GM12878 (cell line): Measurements from ENCODE around the gene ERMARD. TPM values are rescaled to one million over a fixed set of nuclear protein-coding genes. Genes with fewer than 3 reads are reported as not detected.

Experiments used
- ATAC-seq: fragments of 200-7000 bp; cut with Tn5 transposase; 3 replicates; pipeline ENCODE4 v1.9.1; 2020; ENCODE audit warnings: mild to moderate bottlenecking, moderate library complexity
- BruUV-seq: library from RNA; stranded (reverse); fragments of 400-500 nt; replicated peaks from 2 replicates; lab custom pipeline; 2021; lab: Mats Ljungman, UMichigan
- CTCF ChIA-PET: fragments of 300-600 bp; sonication (Branson Sonifier 250); formaldehyde crosslinking; extraction: SDS; loops from one replicate; lab custom pipeline; 2021; ENCODE audit warnings: inconsistent platforms; lab: Yijun Ruan, JAX
- POLR2A ChIA-PET: fragments of 350-600 bp; formaldehyde crosslinking; extraction: SDS; loops from one replicate; lab custom pipeline; 2021; ENCODE audit warnings: inconsistent platforms; lab: Charles Lee
- RAD21 ChIA-PET: fragments of 300-600 bp; sonication (Branson Sonifier 250); formaldehyde crosslinking; loops from one replicate; lab custom pipeline; 2023; ENCODE audit warnings: antibody characterized with exemption; ENCODE audit not compliant: unreplicated experiment; lab: Charles Lee
- SMC1A ChIA-PET: fragments of 300-600 bp; sonication (Branson Sonifier 250); formaldehyde crosslinking; loops from one replicate; lab custom pipeline; 2023; ENCODE audit not compliant: unreplicated experiment, uncharacterized antibody; lab: Charles Lee
- DNase-seq: peaks from one replicate; pipeline ENCODE4 v3.0.0-alpha.2; 2011; ENCODE audit warnings: low read depth, low spot score
- FAIRE-seq: peaks from 3 replicates; lab custom pipeline; 2011; peaks lifted over from hg19 to GRCh38; lab: Jason Lieb, UNC
- H2AFZ ChIP-seq: 2 replicates; pipeline ENCODE4 v1.6.0; 2011; ENCODE audit warnings: low read depth, low read length, control low read depth; ENCODE audit not compliant: control insufficient read depth
- H3K27ac ChIP-seq: 2 replicates; pipeline ENCODE4 v1.5.1; 2011; ENCODE audit warnings: control low read depth; ENCODE audit not compliant: control insufficient read depth, insufficient read depth
- H3K27me3 ChIP-seq, 2 experiments: replicated peaks in 1 of 2; 2 replicates each; pipeline versions ENCODE4 v1.6.0 to v1.6.1; 2011; ENCODE audit warnings: low read length in 1 of 2; ENCODE audit not compliant: control insufficient read depth in 2 of 2, insufficient read depth in 2 of 2
- H3K36me3 ChIP-seq, 2 experiments: 2 replicates each; pipeline ENCODE4 v1.5.1; 2011; ENCODE audit warnings: low read length in 1 of 2; ENCODE audit not compliant: control insufficient read depth in 2 of 2, insufficient read depth in 2 of 2
- H3K4me1 ChIP-seq: 2 replicates; pipeline ENCODE4 v1.6.1; 2011; ENCODE audit warnings: mild to moderate bottlenecking, low read length, moderate library complexity, mixed read lengths; ENCODE audit not compliant: control insufficient read depth, insufficient read depth
- H3K4me2 ChIP-seq: 2 replicates; pipeline ENCODE4 v1.6.0; 2011; ENCODE audit warnings: control low read depth; ENCODE audit not compliant: control insufficient read depth, insufficient read depth
- H3K4me3 ChIP-seq: fragments of 200-600 bp; sonication (generic); 2 replicates; pipeline ENCODE4 v1.5.1; 2016
- H3K79me2 ChIP-seq: 2 replicates; pipeline ENCODE4 v1.6.0; 2011; ENCODE audit warnings: low read length; ENCODE audit not compliant: control insufficient read depth, insufficient read depth
- H3K9ac ChIP-seq: 2 replicates; pipeline ENCODE4 v1.8.0; 2011; ENCODE audit warnings: low read length, control low read depth, mixed read lengths; ENCODE audit not compliant: control insufficient read depth, insufficient read depth
- H3K9me3 ChIP-seq: replicated peaks from 3 replicates; pipeline ENCODE4 v1.5.1; 2011; ENCODE audit warnings: mild to moderate bottlenecking, low read length; ENCODE audit not compliant: control insufficient read depth, insufficient read depth
- H4K20me1 ChIP-seq: 2 replicates; pipeline ENCODE4 v1.6.0; 2011; ENCODE audit not compliant: control insufficient read depth, insufficient read depth
- BCL11A ChIP-seq: IDR thresholded peaks from 2 replicates; pipeline ENCODE4 v1.6.1; 2011; ENCODE audit warnings: low read depth, low read length
- CHD2 ChIP-seq: IDR thresholded peaks from 2 replicates; pipeline ENCODE4 v1.6.1; 2011; ENCODE audit warnings: low read depth, low read length, improper control_type of control experiment, borderline replicate concordance
- E2F4 ChIP-seq: IDR thresholded peaks from 2 replicates; pipeline ENCODE4 v1.6.1; 2012; ENCODE audit warnings: low read depth, low read length, improper control_type of control experiment
- HDAC6 ChIP-seq: fragments of 200-600 bp; sonication (generic); IDR thresholded peaks from one replicate; pipeline ENCODE4 v1.8.0; 2017; ENCODE audit warnings: antibody characterized with exemption; ENCODE audit not compliant: unreplicated experiment
- IKZF2 ChIP-seq, 2 experiments: fragments of 450-650 bp; IDR thresholded peaks; 2 replicates each; pipeline ENCODE4 v1.6.1; 2017; ENCODE audit warnings: mild to moderate bottlenecking in 2 of 2, moderate library complexity in 2 of 2
- MEF2B ChIP-seq: fragments of 450-650 bp; IDR thresholded peaks from 2 replicates; pipeline ENCODE4 v1.6.1; 2018; ENCODE audit warnings: mild to moderate bottlenecking, moderate library complexity; ENCODE audit not compliant: partially characterized antibody, poor library complexity, severe bottlenecking
- NFIC ChIP-seq: IDR thresholded peaks from 2 replicates; pipeline ENCODE4 v1.6.1; 2012; ENCODE audit warnings: low read depth, mild to moderate bottlenecking, inconsistent platforms, low read length, moderate library complexity
- NRF1 ChIP-seq: conservative IDR thresholded peaks from 2 replicates; pipeline ENCODE4 v1.6.1; 2011; ENCODE audit warnings: mild to moderate bottlenecking, low read depth, low read length, improper control_type of control experiment
- POLR2AphosphoS2 ChIP-seq: IDR thresholded peaks from 2 replicates; pipeline ENCODE4 v1.6.1; 2011; ENCODE audit warnings: low read depth, mild to moderate bottlenecking, low read length, improper control_type of control experiment, moderate library complexity
- RFX5 ChIP-seq: IDR thresholded peaks from 2 replicates; pipeline ENCODE4 v1.6.1; 2011; ENCODE audit warnings: low read depth, low read length, improper control_type of control experiment
- SPI1 ChIP-seq: IDR thresholded peaks from 2 replicates; pipeline ENCODE4 v1.6.1; 2011; ENCODE audit warnings: low read depth, mild to moderate bottlenecking, low read length, moderate library complexity, borderline replicate concordance; ENCODE audit not compliant: insufficient read depth
- STAT1 ChIP-seq: fragments of 450-650 bp; conservative IDR thresholded peaks from 2 replicates; pipeline ENCODE4 v1.6.1; 2014; ENCODE audit warnings: antibody characterized with exemption, mild to moderate bottlenecking
- SUPT20H ChIP-seq: IDR thresholded peaks from 2 replicates; pipeline ENCODE4 v1.6.1; 2011; ENCODE audit warnings: low read depth, mild to moderate bottlenecking, low read length, moderate library complexity, borderline replicate concordance; ENCODE audit not compliant: control insufficient read depth
- TAF1 ChIP-seq: IDR thresholded peaks from 2 replicates; pipeline ENCODE4 v1.6.1; 2011; ENCODE audit warnings: mild to moderate bottlenecking, low read depth, low read length, borderline replicate concordance
- ZSCAN29 ChIP-seq: fragments of 450-650 bp; IDR thresholded peaks from 2 replicates; pipeline ENCODE4 v1.6.1; 2017; ENCODE audit warnings: mild to moderate bottlenecking, moderate library complexity
- WGBS: methylation state at CpG from one replicate; pipeline ENCODE4 v1.1.6; 2016; ENCODE audit warnings: low lambda C conversion rate; ENCODE audit not compliant: insufficient replicate concordance, insufficient coverage; ENCODE audit errors: missing lambda C conversion rate; 5-methylcytosine and 5-hydroxymethylcytosine counted together
- in situ Hi-C: fragments of 300-500 bp; cut with MboI; formaldehyde crosslinking; loops from 9 replicates; pipeline ENCODE4 v1.14.3; 2018; ENCODE audit warnings: mixed read lengths
- intact Hi-C: fragments of 100-400 bp; cut with micrococcal nuclease; formaldehyde crosslinking; loops from one replicate; pipeline ENCODE4 v1.14.2; 2022; ENCODE audit not compliant: unreplicated experiment
- polyA plus RNA-seq, 11 experiments: library from polyadenylated mRNA; depleted of rRNA in 4 of 11; unstranded in 6 of 11; stranded (reverse) in 5 of 11; fragments of >200 nt; fragmentation: Nextera tagmentation in 4 of 11; fragmentation: Illumina TruSeq in 1 of 11; extraction: Ambion mirVana in 4 of 11; extraction: Trizol in 1 of 11; gene quantifications; 1 replicate in 1 of 11; 2 replicates in 10 of 11; pipeline versions ENCODE4 v1.2.1 to v1.2.3, GENCODE V29; 2011 to 2016; ENCODE audit warnings: inconsistent platforms in 2 of 11, missing spikeins in 2 of 11, low read depth in 1 of 11
- total RNA-seq, 4 experiments: library from RNA; depleted of rRNA in 3 of 4; stranded (reverse); fragments of >200 nt in 3 of 4; fragmentation: Illumina TruSeq in 1 of 4; extraction: Trizol in 1 of 4; gene quantifications; 2 replicates each; pipeline versions ENCODE4 v1.2.1 to v1.2.3, GENCODE V29; 2013 to 2021
- TF ChIP-seq, protein P1 (sequence below): IDR thresholded peaks from 2 replicates; pipeline ENCODE4 v1.6.1; 2011; ENCODE audit warnings: low read depth, mild to moderate bottlenecking, low read length, moderate library complexity, borderline replicate concordance; ENCODE audit errors: extremely low read depth
- TF ChIP-seq, protein P2 (sequence below): fragments of 450-650 bp; IDR thresholded peaks from 2 replicates; pipeline ENCODE4 v1.6.1; 2018; ENCODE audit warnings: mild to moderate bottlenecking, low read depth, moderate library complexity; ENCODE audit not compliant: partially characterized antibody

The ERMARD gene
- total and polyA plus RNA-seq, 10 of the 15 experiments (the other 5 are each of a cell fraction or from before 2014, with no cell fraction given): 24.4 to 63.3 (median 34.1) TPM

- TF ChIP-seq NRF1: no peak
- no peak for TF ChIP-seq POLR2AphosphoS2
Observed at GRCh38 chr6:169779896-169780295, 28.5 kb downstream of the ERMARD start (continued).

- Histone ChIP-seq H4K20me1 (no peaks in the 10 kb centered on the region), H3K27me3 (no peaks in the 10 kb centered on the region), H3K36me3 (peaks cover 6 to 9% of the 10 kb centered on the region in 2 experiments), H3K4me3 (no peak overlapping the region), H3K27ac (no peak overlapping the region), H2AFZ (no peak overlapping the region), H3K4me1 (no peaks in the 10 kb centered on the region), H3K4me2 (no peak overlapping the region), H3K9me3 (no peaks in the 10 kb centered on the region; the same call in 2 of the 3 replicates), H3K9ac (no peak overlapping the region), H3K79me2 (no peaks in the 10 kb centered on the region)
- CTCF ChIA-PET: interaction anchor here (1.8 kb wide), 1 partner anchor 9 kb away, joined by 8 read pairs; no protein-coding TSS in a partner anchor
- 92% methylated on average over 11 of the region's 11 CpGs for WGBS
- no peak for ATAC-seq
- POLR2A ChIA-PET: no interaction called here
- no TSS peak for BruUV-seq
- FAIRE-seq: no peak
- SMC1A ChIA-PET: no interaction called here
- in situ Hi-C loops: no loop called here
- RAD21 ChIA-PET: interaction anchor here (0.7 kb wide), 1 partner anchor 10 kb away, joined by 5 read pairs; no protein-coding TSS in a partner anchor
- intact Hi-C loops: no loop called here
- DNase-seq: no peak
- TF ChIP-seq TAF1 (no peak), SPI1 (no peak), E2F4 (no peak), HDAC6 (no peak), BCL11A (no peak), SUPT20H (no peak), CHD2 (no peak), MEF2B (no peak), RFX5 (no peak), STAT1 (no peak), IKZF2 (IDR thresholded peaks at IDR 0.05) (no peak), NFIC (no peak), ZSCAN29 (no peak)
- TF ChIP-seq, protein P1, sequence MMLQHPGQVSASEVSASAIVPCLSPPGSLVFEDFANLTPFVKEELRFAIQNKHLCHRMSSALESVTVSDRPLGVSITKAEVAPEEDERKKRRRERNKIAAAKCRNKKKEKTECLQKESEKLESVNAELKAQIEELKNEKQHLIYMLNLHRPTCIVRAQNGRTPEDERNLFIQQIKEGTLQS: no peak
- TF ChIP-seq, protein P2, sequence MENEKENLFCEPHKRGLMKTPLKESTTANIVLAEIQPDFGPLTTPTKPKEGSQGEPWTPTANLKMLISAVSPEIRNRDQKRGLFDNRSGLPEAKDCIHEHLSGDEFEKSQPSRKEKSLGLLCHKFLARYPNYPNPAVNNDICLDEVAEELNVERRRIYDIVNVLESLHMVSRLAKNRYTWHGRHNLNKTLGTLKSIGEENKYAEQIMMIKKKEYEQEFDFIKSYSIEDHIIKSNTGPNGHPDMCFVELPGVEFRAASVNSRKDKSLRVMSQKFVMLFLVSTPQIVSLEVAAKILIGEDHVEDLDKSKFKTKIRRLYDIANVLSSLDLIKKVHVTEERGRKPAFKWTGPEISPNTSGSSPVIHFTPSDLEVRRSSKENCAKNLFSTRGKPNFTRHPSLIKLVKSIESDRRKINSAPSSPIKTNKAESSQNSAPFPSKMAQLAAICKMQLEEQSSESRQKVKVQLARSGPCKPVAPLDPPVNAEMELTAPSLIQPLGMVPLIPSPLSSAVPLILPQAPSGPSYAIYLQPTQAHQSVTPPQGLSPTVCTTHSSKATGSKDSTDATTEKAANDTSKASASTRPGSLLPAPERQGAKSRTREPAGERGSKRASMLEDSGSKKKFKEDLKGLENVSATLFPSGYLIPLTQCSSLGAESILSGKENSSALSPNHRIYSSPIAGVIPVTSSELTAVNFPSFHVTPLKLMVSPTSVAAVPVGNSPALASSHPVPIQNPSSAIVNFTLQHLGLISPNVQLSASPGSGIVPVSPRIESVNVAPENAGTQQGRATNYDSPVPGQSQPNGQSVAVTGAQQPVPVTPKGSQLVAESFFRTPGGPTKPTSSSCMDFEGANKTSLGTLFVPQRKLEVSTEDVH: no peak
Observed at GRCh38 chr6:169780571-169781091, 29.2 kb downstream of the ERMARD start.
